T follicular helper cell (primary cell): ENCODE data around the gene SECISBP2L.

Source experiments
- DNase-seq: peaks from one replicate; pipeline ENCODE4 v3.0.0-alpha.2; 2020; ENCODE audit warnings: low read depth

The SECISBP2L gene

DNA sequence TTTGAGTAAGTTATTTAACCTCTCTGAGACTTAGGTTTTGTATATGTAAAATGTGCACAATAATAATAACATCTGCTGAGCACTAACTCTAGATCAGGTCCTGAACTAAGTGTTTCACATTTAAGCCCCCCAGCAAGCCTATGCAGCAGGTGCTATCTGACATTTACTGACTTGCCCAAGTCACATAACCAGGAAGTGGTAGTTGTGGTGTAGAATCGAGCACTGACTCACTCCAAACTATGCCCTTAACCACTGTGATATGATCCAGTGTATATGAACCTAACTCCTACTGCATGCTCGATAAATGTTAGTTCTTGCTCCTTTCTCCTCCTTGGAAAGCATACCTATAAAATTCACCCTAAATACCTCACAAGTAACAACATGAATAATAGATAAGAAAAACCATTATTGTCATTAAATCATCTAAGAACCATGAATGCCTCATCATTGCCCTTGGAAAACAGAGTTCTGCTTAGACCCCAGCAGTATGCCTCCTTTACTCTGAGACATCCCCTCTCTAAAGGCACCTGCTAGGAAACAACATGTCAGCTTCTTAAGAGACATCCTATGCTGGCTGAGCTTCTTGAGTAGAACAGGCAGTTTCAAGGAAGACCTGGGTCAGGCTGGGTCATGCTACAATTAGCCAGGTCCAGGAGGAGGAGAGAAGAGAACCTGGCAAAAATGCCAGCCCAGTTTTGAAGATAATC is 79.5 kb downstream of the SECISBP2L start:
- no peak for DNase-seq

- no peak for DNase-seq
Observed at GRCh38 chr15:48965972-48966371, 80.3 kb downstream of the SECISBP2L start.

GRCh38 chr15:48964898-48965297 is 81.3 kb downstream of the SECISBP2L start:
- DNase-seq, result no peak

DNA sequence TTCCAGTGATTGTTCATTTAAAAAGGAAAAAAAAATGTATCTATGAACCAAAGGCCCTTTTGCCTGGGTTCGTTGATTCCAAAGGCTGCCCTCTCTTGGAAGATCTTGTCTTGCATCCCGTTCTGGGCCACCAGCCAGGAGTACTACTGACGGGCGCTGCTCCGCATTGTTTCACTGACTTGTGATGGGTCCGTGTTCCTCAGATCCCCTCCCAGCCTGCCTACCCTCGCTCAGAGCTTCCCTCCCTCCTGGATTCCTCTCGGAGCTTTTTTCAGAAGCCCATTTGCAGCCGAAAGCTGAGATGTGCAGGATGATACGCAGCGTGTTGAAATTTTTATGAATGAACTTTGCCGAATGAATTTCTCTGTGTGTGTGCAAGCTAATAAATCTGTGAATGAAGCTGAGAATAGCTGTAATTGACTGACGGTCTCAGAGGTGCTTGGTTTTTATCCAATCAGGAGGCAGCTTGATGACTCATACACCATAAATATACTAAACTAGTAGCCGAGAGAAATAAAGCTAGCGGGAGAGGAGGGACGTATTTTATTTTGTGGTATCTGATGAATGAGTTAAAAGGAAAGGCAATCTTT is 82.6 kb downstream of the SECISBP2L start, which contains the start of gene SHC4:
Gene SHC4, minus strand, starts transcription at position 396 of the 590 bp plus-strand sequence. CDS start 904 bp downstream, outside the sequence.
- no peak for DNase-seq

- DNase-seq, result no peak
Observed at GRCh38 chr15:48962662-48963523, 83.4 kb downstream of the SECISBP2L start.

DNA sequence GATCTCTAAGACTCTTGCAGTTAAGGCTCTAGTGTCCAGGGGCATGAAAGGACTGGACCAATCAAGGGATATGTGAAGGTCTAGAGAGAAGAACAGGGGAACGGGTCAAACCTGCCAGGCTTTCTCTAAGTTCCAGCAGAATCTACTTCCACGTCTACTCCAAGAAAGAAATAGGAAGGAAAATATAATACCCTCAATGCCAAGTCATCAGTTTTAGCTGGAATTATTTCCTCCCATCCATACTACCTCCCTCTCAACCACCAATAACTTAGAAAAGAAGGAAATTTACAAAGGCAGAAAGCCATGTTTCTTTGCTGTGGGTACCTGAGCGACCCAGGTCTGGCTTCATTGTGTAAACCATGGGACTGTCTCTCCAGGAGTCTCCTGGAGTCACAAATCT is 90.3 kb downstream of the SECISBP2L start:
- DNase-seq, result no peak

- DNase-seq, result no peak
Observed at GRCh38 chr15:48955370-48955769, 90.9 kb downstream of the SECISBP2L start.

GRCh38 chr15:48954538-48954937 is 91.7 kb downstream of the SECISBP2L start:
- no peak for DNase-seq

GRCh38 chr15:48946840-48947187 is 99.4 kb downstream of the SECISBP2L start:
- no peak for DNase-seq

DNA sequence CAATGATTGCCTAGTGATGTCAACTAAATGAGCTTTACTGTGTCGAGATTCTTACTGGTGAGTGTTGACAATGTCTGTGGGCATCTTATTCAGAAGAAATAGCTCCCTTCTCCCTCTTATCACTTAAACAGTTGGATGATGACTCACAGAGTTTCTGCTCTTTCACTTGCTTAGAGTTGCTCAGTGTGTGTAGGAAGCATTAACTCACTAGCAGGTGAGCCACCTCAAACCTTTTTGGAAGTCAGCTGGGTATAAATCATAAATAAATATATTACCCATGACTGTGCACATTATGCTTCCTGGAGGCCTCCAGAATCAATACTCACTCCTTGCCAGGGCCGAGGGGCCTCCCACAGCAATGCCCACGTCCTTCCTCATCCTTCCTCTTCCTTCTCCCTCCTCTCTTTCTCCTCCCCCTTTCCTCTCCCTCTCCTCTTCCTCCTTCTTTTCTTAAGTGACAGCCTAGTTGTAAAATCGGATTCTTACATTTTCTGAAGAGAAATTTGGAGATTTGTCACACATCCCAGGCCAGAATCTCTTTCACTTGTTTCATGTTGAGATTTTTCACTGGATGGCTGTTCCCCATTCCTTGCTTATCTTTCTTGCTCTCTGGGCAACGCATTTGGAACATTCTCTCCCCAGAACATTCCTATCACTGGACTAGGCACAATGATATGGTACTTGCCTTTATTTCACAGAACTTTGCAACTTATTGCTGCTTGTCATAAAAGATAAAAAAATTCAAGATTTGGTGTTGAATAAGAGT is 100.0 kb downstream of the SECISBP2L start:
- no peak for DNase-seq

DNA sequence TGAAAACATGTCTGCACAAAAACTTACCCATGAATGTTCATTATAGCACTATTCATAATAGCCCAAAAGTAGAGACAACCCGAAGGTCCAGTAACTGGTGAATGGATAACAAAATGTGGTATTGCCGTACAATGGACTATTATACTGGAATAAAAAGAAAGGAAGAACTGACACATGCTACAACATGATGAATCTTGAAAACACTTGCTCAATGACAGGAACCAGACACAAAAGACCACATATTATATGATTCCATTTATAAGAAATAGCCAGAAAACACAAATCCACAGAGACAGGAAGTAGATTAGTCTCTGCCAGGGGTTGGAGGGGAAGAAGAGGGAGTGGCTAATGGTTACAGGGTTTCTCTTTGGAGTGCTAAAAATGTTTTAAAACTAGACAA is 100.9 kb downstream of the SECISBP2L start:
- DNase-seq, result no peak

DNA sequence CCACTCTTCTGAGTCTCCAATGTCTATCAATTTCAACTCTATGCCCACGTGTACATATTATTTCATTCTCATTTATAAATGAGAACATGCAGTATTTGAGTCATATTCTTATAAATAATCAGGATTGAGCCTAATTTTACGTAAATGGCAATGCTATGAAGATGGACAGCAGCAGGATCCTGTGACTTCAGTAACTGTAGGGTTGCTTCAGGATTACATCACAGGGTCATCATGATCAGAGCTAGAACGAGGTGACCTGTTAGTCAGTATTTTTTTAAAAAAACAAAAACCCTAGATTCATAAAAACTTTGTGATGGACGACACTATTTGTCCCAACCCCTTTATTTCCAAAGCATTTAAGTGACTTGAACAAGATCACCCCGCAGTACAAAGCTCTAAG is 104.3 kb downstream of the SECISBP2L start:
- no peak for DNase-seq

GRCh38 chr15:48940508-48940907 is 105.7 kb downstream of the SECISBP2L start:
- DNase-seq, result no peak

DNA sequence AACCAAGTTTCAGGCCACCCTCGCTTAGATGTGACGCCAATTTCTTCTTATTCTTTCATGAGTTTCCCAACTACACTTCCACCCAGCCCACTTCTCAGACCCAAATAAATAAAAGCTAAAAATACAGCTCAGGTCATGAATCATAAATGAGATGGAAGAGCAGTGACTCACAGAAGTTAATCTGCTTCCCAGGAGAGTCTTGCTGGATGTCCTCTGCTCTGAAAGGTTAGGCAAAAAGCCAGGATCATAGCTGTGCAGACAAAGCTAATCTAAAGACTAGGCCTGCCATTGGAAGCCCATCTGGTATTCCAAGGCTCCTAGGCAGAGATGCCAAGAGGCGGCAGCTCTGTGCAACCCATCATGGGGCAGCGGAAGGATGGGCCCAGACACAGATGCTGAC is 106.6 kb downstream of the SECISBP2L start:
- no peak for DNase-seq
